DND-41 (cell line): ENCODE data around the gene HDAC7.
A peak's percentile ranks its signal among the peaks of the same experiment; 100 is the strongest.

Experiments
- ATAC-seq: fragments of 200-7000 bp; cut with Tn5 transposase; 3 replicates; pipeline ENCODE4 v1.9.1; 2021; ENCODE audit warnings: low read depth; ENCODE audit not compliant: insufficient read depth
- DNase-seq: peaks from one replicate; pipeline ENCODE4 v3.0.0-alpha.2; 2020
- H2AFZ ChIP-seq: 2 replicates; pipeline ENCODE4 v1.6.0; 2012; ENCODE audit warnings: low read depth, low read length
- H3K27ac ChIP-seq: 2 replicates; pipeline ENCODE4 v1.5.1; 2012; ENCODE audit warnings: low read length, inconsistent platforms
- H3K27me3 ChIP-seq: fragments of 200-600 bp; sonication (generic); 2 replicates; pipeline ENCODE4 v1.6.0; 2012; ENCODE audit warnings: low read length, mild to moderate bottlenecking, inconsistent platforms; ENCODE audit not compliant: insufficient read depth, poor library complexity
- H3K36me3 ChIP-seq: 2 replicates; pipeline ENCODE4 v1.5.1; 2012; ENCODE audit warnings: low read length, inconsistent platforms; ENCODE audit not compliant: insufficient read depth
- H3K4me1 ChIP-seq: 2 replicates; pipeline ENCODE4 v1.5.1; 2012; ENCODE audit warnings: mild to moderate bottlenecking, low read length; ENCODE audit not compliant: insufficient read depth
- H3K4me2 ChIP-seq: 2 replicates; pipeline ENCODE4 v1.6.0; 2012; ENCODE audit warnings: mild to moderate bottlenecking, moderate library complexity, low read length, inconsistent platforms; ENCODE audit not compliant: insufficient read depth
- H3K4me3 ChIP-seq, 2 experiments: fragments of 200-600 bp in 1 of 2; shearing (Covaris generic) in 1 of 2; 2 replicates each; pipeline ENCODE4 v1.5.1; 2012 to 2016; ENCODE audit warnings: inconsistent platforms in 2 of 2, low read length in 2 of 2, mild to moderate bottlenecking in 2 of 2, low read depth in 1 of 2, moderate library complexity in 1 of 2
- H3K79me2 ChIP-seq: 2 replicates; pipeline ENCODE4 v1.6.0; 2012; ENCODE audit warnings: low read length, inconsistent platforms; ENCODE audit not compliant: insufficient read depth
- H3K9ac ChIP-seq: 2 replicates; pipeline ENCODE4 v1.6.0; 2012; ENCODE audit warnings: low read depth, mild to moderate bottlenecking, inconsistent platforms, low read length, moderate library complexity
- H3K9me3 ChIP-seq: 2 replicates; pipeline ENCODE4 v1.5.1; 2012; ENCODE audit warnings: low read length, moderate library complexity, mild to moderate bottlenecking, inconsistent platforms; ENCODE audit not compliant: insufficient read depth, severe bottlenecking
- H4K20me1 ChIP-seq: 2 replicates; pipeline ENCODE4 v1.6.0; 2012; ENCODE audit warnings: low read length; ENCODE audit not compliant: insufficient read depth
- CTCF ChIP-seq: IDR thresholded peaks from 2 replicates; pipeline ENCODE4 v1.5.1; 2012; ENCODE audit warnings: borderline replicate concordance, low read length, moderate library complexity, mild to moderate bottlenecking; ENCODE audit not compliant: poor library complexity, severe bottlenecking; ENCODE audit errors: extremely low read depth
- EZH2 ChIP-seq: IDR thresholded peaks from 3 replicates; pipeline ENCODE4 v1.6.1; 2012; ENCODE audit warnings: borderline replicate concordance, low read depth, mild to moderate bottlenecking, moderate library complexity, low read length, inconsistent platforms; ENCODE audit not compliant: severe bottlenecking

HDAC7 gene

DNA sequence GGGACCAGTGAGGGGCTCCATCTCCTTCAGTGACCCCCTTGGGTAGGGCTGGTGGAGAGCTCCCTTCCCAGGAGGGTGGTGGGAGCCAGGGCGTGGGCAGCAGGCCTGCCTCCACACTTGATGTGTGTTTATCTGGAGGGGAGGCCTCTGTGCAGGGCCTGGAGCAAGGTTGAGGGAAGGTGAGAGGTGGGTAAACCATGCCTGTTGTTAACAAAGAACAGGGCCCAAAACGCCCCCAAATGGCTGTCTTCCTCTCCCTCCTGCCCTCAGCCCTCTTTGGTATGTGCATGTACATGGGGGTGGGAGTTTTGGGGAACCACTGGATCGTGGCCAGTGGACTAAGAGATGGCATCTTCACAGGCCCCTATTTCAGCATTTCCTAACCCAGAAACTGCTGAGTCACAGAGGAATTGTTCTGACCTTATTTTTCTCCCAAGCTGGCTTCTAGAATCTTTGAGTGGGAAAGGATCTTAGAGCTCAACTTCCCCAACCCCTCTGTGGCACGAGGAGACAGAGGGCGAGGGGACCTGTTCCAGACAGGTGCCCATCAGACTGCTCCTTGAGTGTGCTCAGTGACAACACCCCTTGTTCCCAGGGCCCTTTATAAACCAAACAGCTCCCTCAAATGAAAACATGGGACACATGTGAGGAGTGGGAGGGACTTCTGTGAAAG, 43.1 kb downstream of the HDAC7 start:
- no peak for TF ChIP-seq EZH2
- no peak for TF ChIP-seq CTCF
- no peaks in the 10 kb centered on the region for H3K36me3 ChIP-seq
- H2AFZ ChIP-seq, result no peak overlapping the region
- no peaks in the 10 kb centered on the region; the same call in 1 of the 2 replicates for H4K20me1 ChIP-seq
- no peak overlapping the region for H3K9ac ChIP-seq
- no peak overlapping the region for H3K4me3 ChIP-seq
- peaks cover 21% of the 10 kb centered on the region for H3K4me1 ChIP-seq
- no peaks in the 10 kb centered on the region for H3K79me2 ChIP-seq
- ATAC-seq (no peak), DNase-seq (no peak)
- H3K4me2 ChIP-seq, result no peak overlapping the region
- peaks cover 17% of the 10 kb centered on the region for H3K27me3 ChIP-seq
- H3K9me3 ChIP-seq, result no peaks in the 10 kb centered on the region
- H3K27ac ChIP-seq, result no peak overlapping the region

- peaks cover 17% of the 10 kb centered on the region for H3K27me3 ChIP-seq
- H4K20me1 ChIP-seq, result no peaks in the 10 kb centered on the region; the same call in 1 of the 2 replicates
- H3K9ac ChIP-seq, result no peak overlapping the region
- H3K4me2 ChIP-seq, result no peak overlapping the region
- TF ChIP-seq CTCF, result no peak
- TF ChIP-seq EZH2, result no peak
- H3K36me3 ChIP-seq, result no peaks in the 10 kb centered on the region
- no peak for ATAC-seq
- peak; percentile 29 for DNase-seq
- H3K4me3 ChIP-seq, result no peak overlapping the region
- no peaks in the 10 kb centered on the region for H3K79me2 ChIP-seq
- peaks cover 21% of the 10 kb centered on the region for H3K4me1 ChIP-seq
- H3K27ac ChIP-seq, result no peak overlapping the region
- H3K9me3 ChIP-seq, result no peaks in the 10 kb centered on the region
- H2AFZ ChIP-seq, result no peak overlapping the region
Observed at GRCh38 chr12:47775100-47775911, 44.4 kb downstream of the HDAC7 start.

DNA sequence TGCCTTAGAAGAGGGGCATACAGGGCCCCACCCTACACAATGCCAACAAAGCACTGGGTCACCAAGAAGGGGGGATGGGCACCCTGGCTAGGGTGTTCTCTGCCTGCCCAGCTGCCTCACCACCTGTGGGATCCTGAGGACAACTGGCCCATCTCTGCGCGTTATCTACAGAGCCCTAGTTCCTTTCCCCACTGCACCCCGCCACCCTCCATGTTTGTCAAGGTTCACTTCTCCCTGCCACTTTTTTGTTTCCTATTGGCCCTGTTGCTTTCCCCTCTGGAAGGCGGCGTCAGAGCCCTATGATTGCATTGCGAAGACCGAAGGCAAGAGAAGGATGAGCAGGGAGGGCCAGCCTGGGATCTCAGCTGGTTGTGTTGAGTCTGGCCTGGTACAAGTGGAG, 45.0 kb downstream of the HDAC7 start:
- Histone ChIP-seq H4K20me1 (no peaks in the 10 kb centered on the region; the same call in 1 of the 2 replicates), H2AFZ (no peak overlapping the region), H3K36me3 (no peaks in the 10 kb centered on the region), H3K4me3 (no peak overlapping the region), H3K27me3 (peaks cover 17% of the 10 kb centered on the region), H3K9me3 (no peaks in the 10 kb centered on the region), H3K79me2 (no peaks in the 10 kb centered on the region), H3K4me1 (peaks cover 21% of the 10 kb centered on the region), H3K4me2 (peak overlapping the region; percentile 98; the same call in 1 of the 2 replicates), H3K27ac (no peak overlapping the region), H3K9ac (no peak overlapping the region)
- no peak for ATAC-seq
- DNase-seq, result no peak
- TF ChIP-seq CTCF (no peak), EZH2 (no peak)
